Small intestine (tissue), 7 donors: ENCODE results near the gene FADD. TPM values are rescaled to one million over a fixed set of nuclear protein-coding genes. Genes with fewer than 3 reads are reported as not detected.

Experiments
- DNase-seq, 2 donors: peaks; one replicate each; pipeline versions ENCODE4 v3.0.0 to v3.0.0-alpha.2; 2013
- FAIRE-seq: peaks from 2 replicates; lab custom pipeline; 2012; peaks lifted over from hg19 to GRCh38; lab: Jason Lieb, UNC
- H3K27ac ChIP-seq, 3 donors: one replicate each; pipeline ENCODE4 v1.5.1; 2013; ENCODE audit warnings: low read length in 2 of 3, mild to moderate bottlenecking in 2 of 3, control low read depth in 1 of 3, inconsistent platforms in 1 of 3, low read depth in 1 of 3, moderate library complexity in 1 of 3
- H3K27me3 ChIP-seq, 3 donors: one replicate each; pipeline ENCODE4 v1.6.1; 2013; ENCODE audit warnings: low read length in 3 of 3, inconsistent platforms in 1 of 3; ENCODE audit not compliant: control insufficient read depth in 3 of 3, insufficient read depth in 3 of 3
- H3K36me3 ChIP-seq, 3 donors: one replicate each; pipeline ENCODE4 v1.6.1; 2013; ENCODE audit warnings: low read length in 3 of 3, inconsistent platforms in 1 of 3, low read depth in 1 of 3, mild to moderate bottlenecking in 1 of 3, moderate library complexity in 1 of 3; ENCODE audit not compliant: control insufficient read depth in 3 of 3, insufficient read depth in 2 of 3
- H3K4me1 ChIP-seq, 3 donors: one replicate each; pipeline ENCODE4 v1.6.1; 2013; ENCODE audit warnings: low read length in 2 of 3, inconsistent platforms in 1 of 3, low read depth in 1 of 3, mild to moderate bottlenecking in 1 of 3, moderate library complexity in 1 of 3; ENCODE audit not compliant: control insufficient read depth in 3 of 3, insufficient read depth in 2 of 3
- H3K4me3 ChIP-seq, 3 donors: one replicate each; pipeline ENCODE4 v1.5.1; 2013; ENCODE audit warnings: low read length in 3 of 3, control low read depth in 1 of 3, inconsistent platforms in 1 of 3, low read depth in 1 of 3, mild to moderate bottlenecking in 1 of 3, moderate library complexity in 1 of 3
- H3K9me3 ChIP-seq, 2 donors: one replicate each; pipeline ENCODE4 v1.6.1; 2013; ENCODE audit warnings: low read depth in 1 of 2, low read length in 1 of 2; ENCODE audit not compliant: control insufficient read depth in 2 of 2, insufficient read depth in 1 of 2
- WGBS, 3 donors: extraction: QIAGEN DNeasy Blood & Tissue Kit; methylation state at CpG; one replicate each; pipeline ENCODE4 v1.1.7; 2013; 5-methylcytosine and 5-hydroxymethylcytosine counted together
- polyA plus RNA-seq, 4 donors: library from polyadenylated mRNA; stranded (reverse) in 3 of 4; unstranded in 1 of 4; fragments of 200-250 nt in 3 of 4; fragments of 120-200 nt in 1 of 4; gene quantifications; one replicate each; pipeline versions ENCODE4 v1.2.1 to v1.2.3, GENCODE V29; 2013
- donor health status: healthy with polysubstance abuse.
- donor health status: control.
- donor health status: control.
- donor health status: Bipolar disorder and iron deficiency.
- donor health status: healthy.

Gene FADD
- polyA plus RNA-seq, 4 donors: 20.2 to 32.7 (median 30.0) TPM

- Histone ChIP-seq H3K9me3 (peaks cover 0 to 10% of the 10 kb centered on the region in 2 donors), H3K36me3 (peaks cover 6 to 43% (median 6%) of the 10 kb centered on the region in 3 donors), H3K27ac (no peak overlapping the region), H3K4me1 (peaks cover 5 to 20% (median 8%) of the 10 kb centered on the region in 3 donors), H3K27me3 (no peaks in the 10 kb centered on the region), H3K4me3 (no peak overlapping the region)
- DNase-seq (no peak), FAIRE-seq (no peak)
- 78 to 91% (median 88%) methylated on average over 12 of the region's 12 CpGs for WGBS, 3 donors
Measured at GRCh38 chr11:70205049-70205725, 2.1 kb downstream of the FADD start.

GRCh38 chr11:70205766-70206165 is 2.7 kb downstream of the FADD start:
- FAIRE-seq: no peak
- DNase-seq: no peak
- Histone ChIP-seq H3K9me3 (peaks cover 0 to 4% of the 10 kb centered on the region in 2 donors), H3K4me3 (no peak overlapping the region), H3K4me1 (peaks cover 5 to 20% (median 8%) of the 10 kb centered on the region in 3 donors), H3K27ac (no peak overlapping the region), H3K36me3 (peaks cover 6 to 43% (median 6%) of the 10 kb centered on the region in 3 donors), H3K27me3 (no peaks in the 10 kb centered on the region)
- 83 to 87% (median 87%) methylated on average over 7 of the region's 7 CpGs for WGBS, 3 donors

- Histone ChIP-seq H3K27me3 (no peaks in the 10 kb centered on the region), H3K4me1 (peaks cover 5 to 20% (median 8%) of the 10 kb centered on the region in 3 donors), H3K9me3 (no peaks in the 10 kb centered on the region), H3K4me3 (no peak overlapping the region), H3K27ac (no peak overlapping the region), H3K36me3 (peaks cover 6 to 43% (median 6%) of the 10 kb centered on the region in 3 donors)
- DNase-seq (no peak), FAIRE-seq (no peak)
- 96 to 97% (median 97%) methylated on average over 22 of the region's 22 CpGs for WGBS, 3 donors
Measured at GRCh38 chr11:70206226-70206981, 3.3 kb downstream of the FADD start.

GRCh38 chr11:70206982-70207376 is 3.9 kb downstream of the FADD start:
- DNase-seq (no peak), FAIRE-seq (no peak)
- peaks cover 6 to 43% (median 6%) of the 10 kb centered on the region in 3 donors for H3K36me3 ChIP-seq
- H3K4me1 ChIP-seq: peaks cover 5 to 20% (median 8%) of the 10 kb centered on the region in 3 donors
- 64 to 77% (median 76%) methylated on average over 6 of the region's 6 CpGs for WGBS, 3 donors
- H3K9me3 ChIP-seq: no peaks in the 10 kb centered on the region
- H3K27me3 ChIP-seq: no peaks in the 10 kb centered on the region
- H3K27ac ChIP-seq: no peak overlapping the region
- no peak overlapping the region for H3K4me3 ChIP-seq

- no peak overlapping the region for H3K27ac ChIP-seq
- no peaks in the 10 kb centered on the region for H3K27me3 ChIP-seq
- peaks cover 6 to 43% (median 6%) of the 10 kb centered on the region in 3 donors for H3K36me3 ChIP-seq
- WGBS, 3 donors: 82 to 84% (median 84%) methylated on average over 15 of the region's 15 CpGs
- H3K4me3 ChIP-seq: no peak overlapping the region
- peaks cover 5 to 16% (median 8%) of the 10 kb centered on the region in 3 donors for H3K4me1 ChIP-seq
- FAIRE-seq (no peak), DNase-seq (no peak)
- H3K9me3 ChIP-seq: no peaks in the 10 kb centered on the region
Measured at GRCh38 chr11:70207531-70208131, 4.5 kb downstream of the FADD start.

- no peak for DNase-seq
- H3K4me3 ChIP-seq: no peak overlapping the region
- H3K27ac ChIP-seq: peak overlapping the region in 1 of 3 donors; percentile 6
- H3K27me3 ChIP-seq: no peaks in the 10 kb centered on the region
- H3K36me3 ChIP-seq: peaks cover 6 to 43% (median 6%) of the 10 kb centered on the region in 3 donors
- WGBS, 3 donors: 76 to 93% (median 88%) methylated on average over 6 of the region's 6 CpGs
- peaks cover 5 to 8% (median 7%) of the 10 kb centered on the region in 3 donors for H3K4me1 ChIP-seq
- no peaks in the 10 kb centered on the region for H3K9me3 ChIP-seq
- no peak for FAIRE-seq
Measured at GRCh38 chr11:70209391-70209912, 6.4 kb downstream of the FADD start.

- Histone ChIP-seq H3K9me3 (no peaks in the 10 kb centered on the region), H3K4me1 (peaks cover 1 to 5% (median 3%) of the 10 kb centered on the region in 3 donors), H3K4me3 (no peak overlapping the region), H3K27me3 (no peaks in the 10 kb centered on the region), H3K36me3 (peaks cover 6 to 39% (median 6%) of the 10 kb centered on the region in 3 donors), H3K27ac (no peak overlapping the region)
- DNase-seq (no peak), FAIRE-seq (no peak)
- 76 to 79% (median 76%) methylated on average over 8 of the region's 8 CpGs for WGBS, 3 donors
Measured at GRCh38 chr11:70210051-70210501, 7.0 kb downstream of the FADD start.

GRCh38 chr11:70210530-70210929 is 7.4 kb downstream of the FADD start:
- Histone ChIP-seq H3K27me3 (no peaks in the 10 kb centered on the region), H3K36me3 (peaks cover 6 to 35% (median 6%) of the 10 kb centered on the region in 3 donors), H3K4me1 (peaks cover 0 to 5% (median 3%) of the 10 kb centered on the region in 3 donors), H3K9me3 (no peaks in the 10 kb centered on the region), H3K27ac (no peak overlapping the region), H3K4me3 (no peak overlapping the region)
- DNase-seq (no peak), FAIRE-seq (no peak)
- WGBS, 3 donors: 64 to 73% (median 71%) methylated on average over 5 of the region's 5 CpGs
